K562 (cell line): ENCODE results near the gene LATS2. TPM values are rescaled to one million over a fixed set of nuclear protein-coding genes. Genes with fewer than 3 reads are reported as not detected.

Experiments
- ATAC-seq: fragments of 200-7000 bp; cut with Tn5 transposase; 3 replicates; pipeline ENCODE4 v1.9.1; 2020; ENCODE audit warnings: moderate library complexity
- BruUV-seq: library from RNA; stranded (reverse); fragments of 400-500 nt; replicated peaks from 2 replicates; lab custom pipeline; 2021; lab: Mats Ljungman, UMichigan
- CTCF ChIA-PET: fragments of 300-600 bp; formaldehyde crosslinking; extraction: SDS; loops from one replicate; lab custom pipeline; 2021; ENCODE audit warnings: low intra/inter-chr PET ratio; lab: Yijun Ruan, JAX
- POLR2A ChIA-PET: fragments of 300-600, 350-650 bp; sonication (Branson Sonifier 250); formaldehyde crosslinking; extraction: SDS; loops from one replicate; lab custom pipeline; 2021; ENCODE audit warnings: antibody characterized with exemption, inconsistent platforms; lab: Yijun Ruan, JAX
- DNase-seq, 4 experiments: peaks; one replicate each; pipeline versions ENCODE4 v3.0.0 to v3.0.0-alpha.2; 2011 to 2018; ENCODE audit warnings: low spot score in 3 of 4, mixed read lengths in 3 of 4; ENCODE audit errors: extremely low read depth in 1 of 4
- FAIRE-seq: peaks from 2 replicates; lab custom pipeline; 2011; peaks lifted over from hg19 to GRCh38; lab: Jason Lieb, UNC
- H2AFZ ChIP-seq: 2 replicates; pipeline ENCODE4 v1.6.0; 2011; ENCODE audit warnings: low read depth, low read length, control low read depth, inconsistent platforms
- H3K27ac ChIP-seq: fragments of 200-600 bp; 3 replicates; pipeline ENCODE4 v1.8.0; 2011; ENCODE audit warnings: low read depth, mild to moderate bottlenecking, control low read depth, inconsistent platforms, low read length, moderate library complexity, mixed read lengths; ENCODE audit errors: extremely low read depth
- H3K27me3 ChIP-seq, 2 experiments: fragments of 300-600 bp in 1 of 2; 2 replicates in 1 of 2; 3 replicates in 1 of 2; pipeline versions ENCODE4 v1.6.0 to v1.8.0; 2011; ENCODE audit warnings: inconsistent platforms in 2 of 2, low read length in 2 of 2, mild to moderate bottlenecking in 1 of 2, mixed read lengths in 1 of 2, moderate library complexity in 1 of 2; ENCODE audit not compliant: control insufficient read depth in 2 of 2, insufficient read depth in 2 of 2
- H3K36me3 ChIP-seq: fragments of 300-600 bp; 3 replicates; pipeline ENCODE4 v1.8.0; 2011; ENCODE audit warnings: mild to moderate bottlenecking, low read length, inconsistent platforms; ENCODE audit not compliant: control insufficient read depth, insufficient read depth
- H3K4me1 ChIP-seq, 2 experiments: fragments of 200-600 bp in 1 of 2; replicated peaks in 1 of 2; 2 replicates in 1 of 2; 3 replicates in 1 of 2; pipeline versions ENCODE4 v1.5.1 to v1.8.0; 2011; ENCODE audit warnings: inconsistent platforms in 2 of 2, low read length in 2 of 2, mild to moderate bottlenecking in 1 of 2, mixed read lengths in 1 of 2, moderate library complexity in 1 of 2; ENCODE audit not compliant: control insufficient read depth in 2 of 2, insufficient read depth in 2 of 2
- H3K4me2 ChIP-seq: 2 replicates; pipeline ENCODE4 v1.6.1; 2011; ENCODE audit warnings: low read length, control low read depth, inconsistent platforms, mixed read lengths; ENCODE audit not compliant: insufficient read depth
- H3K4me3 ChIP-seq: fragments of 200-600 bp; sonication (generic), shearing (Covaris generic); 2 replicates; pipeline ENCODE4 v1.5.1; 2016; ENCODE audit warnings: control low read depth, inconsistent platforms
- H3K79me2 ChIP-seq: fragments of 200-600 bp; 3 replicates; pipeline ENCODE4 v1.8.0; 2011; ENCODE audit warnings: low read length, inconsistent platforms; ENCODE audit not compliant: control insufficient read depth, insufficient read depth
- H3K9ac ChIP-seq, 2 experiments: 2 replicates each; pipeline versions ENCODE4 v1.6.0 to v1.6.1; 2011; ENCODE audit warnings: low read depth in 2 of 2, low read length in 2 of 2, control low read depth in 1 of 2, inconsistent platforms in 1 of 2, mild to moderate bottlenecking in 1 of 2, mixed read lengths in 1 of 2; ENCODE audit not compliant: insufficient read depth in 1 of 2
- H3K9me1 ChIP-seq: one replicate; pipeline ENCODE4 v1.6.0; 2011; ENCODE audit warnings: inconsistent platforms, mild to moderate bottlenecking, low read length, moderate library complexity; ENCODE audit not compliant: control insufficient read depth, insufficient read depth
- H3K9me3 ChIP-seq: replicated peaks from 2 replicates; pipeline ENCODE4 v1.5.1; 2011; ENCODE audit warnings: low read depth, low read length, inconsistent platforms; ENCODE audit not compliant: control insufficient read depth, insufficient read depth
- H4K20me1 ChIP-seq: replicated peaks from 2 replicates; pipeline ENCODE4 v1.6.1; 2011; ENCODE audit warnings: low read length, inconsistent platforms, mixed read lengths; ENCODE audit not compliant: control insufficient read depth, insufficient read depth
- CBX2 ChIP-seq: fragments of 200-600 bp; sonication (generic); IDR thresholded peaks from one replicate; pipeline ENCODE4 v1.6.1; 2012; ENCODE audit warnings: mild to moderate bottlenecking, low read length, inconsistent platforms; ENCODE audit not compliant: insufficient read depth, poor library complexity, severe bottlenecking
- CTCF ChIP-seq, 3 experiments: IDR thresholded peaks in 2 of 3; conservative IDR thresholded peaks in 1 of 3; 2 replicates each; pipeline ENCODE4 v1.5.1; 2011 to 2012; ENCODE audit warnings: low read length in 3 of 3, mild to moderate bottlenecking in 3 of 3, control low read depth in 2 of 3, improper control_type of control experiment in 1 of 3, inconsistent platforms in 1 of 3, low read depth in 1 of 3, mixed read lengths in 1 of 3, moderate library complexity in 1 of 3; ENCODE audit not compliant: insufficient read depth in 2 of 3
- REST ChIP-seq, 2 experiments: fragments of 450-650 bp; formaldehyde crosslinking in 1 of 2; IDR thresholded peaks; 2 replicates each; pipeline versions ENCODE4 v1.4.0 to v1.6.1; 2014 to 2020; ENCODE audit warnings: mild to moderate bottlenecking in 2 of 2, borderline replicate concordance in 1 of 2, low read depth in 1 of 2
- THAP12 ChIP-seq: fragments of 250-450 bp; sonication (Bioruptor Pico); IDR thresholded peaks from 2 replicates; pipeline ENCODE4 v1.9.0; 2021; ENCODE audit warnings: mild to moderate bottlenecking, inconsistent platforms
- WGBS: fragments of 100-300 bp; shearing (Covaris generic); methylation state at CpG from one replicate; pipeline ENCODE4 v1.1.6; 2016; ENCODE audit warnings: low coverage, mixed read lengths; ENCODE audit not compliant: insufficient coverage; ENCODE audit errors: missing lambda C conversion rate; 5-methylcytosine and 5-hydroxymethylcytosine counted together
- in situ Hi-C: fragments of 300-500 bp; cut with MboI; formaldehyde crosslinking; loops from 4 replicates; pipeline ENCODE4 v1.15.0; 2018; ENCODE audit warnings: inconsistent platforms, mixed read lengths
- intact Hi-C: fragments of 100-400 bp; cut with micrococcal nuclease; formaldehyde crosslinking; loops from 2 replicates; pipeline ENCODE4 v1.14.2; 2022
- polyA plus RNA-seq, 8 experiments: library from polyadenylated mRNA; depleted of rRNA in 4 of 8; stranded (reverse) in 5 of 8; unstranded in 3 of 8; fragments of >200 nt; fragmentation: Nextera tagmentation in 2 of 8; fragmentation: Illumina TruSeq in 1 of 8; extraction: Ambion mirVana in 2 of 8; extraction: Trizol in 1 of 8; gene quantifications; 2 replicates each; pipeline versions ENCODE4 v1.2.1 to v1.2.3, GENCODE V29; 2011 to 2014; ENCODE audit warnings: inconsistent platforms in 1 of 8, missing spikeins in 1 of 8
- total RNA-seq, 7 experiments: library from RNA; depleted of rRNA in 6 of 7; stranded (reverse); fragments of >200 nt in 6 of 7; fragmentation: Illumina TruSeq in 2 of 7; extraction: Trizol in 2 of 7; gene quantifications; 2 replicates each; pipeline versions ENCODE4 v1.2.1 to v1.2.3, GENCODE V29; 2011 to 2021; ENCODE audit warnings: low replicate concordance in 1 of 7

The LATS2 gene
- total and polyA plus RNA-seq, 9 of the 15 experiments (the other 6 are each of a cell fraction or from before 2014, with no cell fraction given), result 0.18 to 3.7 (median 0.76) TPM

- no peaks in the 10 kb centered on the region for H3K27me3 ChIP-seq
- ChIA-PET CTCF (no interaction called here), POLR2A (interaction anchor here (0.7 kb wide), 1 partner anchor 126 kb away, joined by 3 read pairs; no protein-coding TSS in a partner anchor)
- no peak overlapping the region for H3K27ac ChIP-seq
- H3K4me2 ChIP-seq, result no peak overlapping the region
- in situ Hi-C loops, result no loop called here
- ATAC-seq (no peak), DNase-seq (no peak), FAIRE-seq (no peak)
- peaks cover 3% of the 10 kb centered on the region for H4K20me1 ChIP-seq
- H3K9me1 ChIP-seq, result no peaks in the 10 kb centered on the region
- no peaks in the 10 kb centered on the region for H3K79me2 ChIP-seq
- no peaks in the 10 kb centered on the region for H3K36me3 ChIP-seq
- intact Hi-C loops, result no loop called here
- H2AFZ ChIP-seq, result no peak overlapping the region
- 65% methylated on average over 24 of the region's 60 CpGs for WGBS
- H3K4me1 ChIP-seq, result peaks cover 7 to 13% of the 10 kb centered on the region in 2 experiments; a peak in 3 of 5 replicates
- no peak overlapping the region for H3K9ac ChIP-seq
- H3K9me3 ChIP-seq, result no peaks in the 10 kb centered on the region
- no peak overlapping the region for H3K4me3 ChIP-seq
- no TSS peak for BruUV-seq
- TF ChIP-seq THAP12 (CRISPR knock-in tag) (no peak), CBX2 (no peak), REST (IDR thresholded peaks at IDR 0.05; ENCODE audit: borderline replicate concordance) (no peak), REST (CRISPR knock-in tag; IDR thresholded peaks at IDR 0.05; ENCODE audit: low read depth) (no peak), CTCF (IDR thresholded peaks at IDR 0.05 in 2 of 3, conservative IDR thresholded peaks at IDR 0.05 in 1 of 3; ENCODE audit: insufficient read depth in 2 of 3, low read depth in 1 of 3, low read length in 3 of 3) (0 out of 6 replicates have a peak, but pooled peaks of 1 of the 3 experiments have one; percentile 21)
These were observed 62.6 kb downstream of the LATS2 start for GRCh38 chr13:20998649-20999415.
